Smooth muscle cell (in vitro differentiated cells): Measurements from ENCODE around the gene SUPT6H. TPM values are rescaled to one million over a fixed set of nuclear protein-coding genes. Genes with fewer than 3 reads are reported as not detected.
"Not testable (repeated sequence)": the region's sequence is repeated elsewhere in the genome, so short reads cannot be mapped to it uniquely, and the experiment has no call there.

Experiments
- DNase-seq: peaks from one replicate; lab custom pipeline; 2025; ENCODE audit not compliant: unreplicated experiment; lab: John Stamatoyannopoulos, UW
- H2AFZ ChIP-seq: fragments of 200-600 bp; sonication (generic); 2 replicates; pipeline ENCODE4 v1.6.0; 2016; ENCODE audit warnings: antibody characterized with exemption, low read depth, mild to moderate bottlenecking
- H3F3A ChIP-seq: fragments of 200-600 bp; sonication (generic); 2 replicates; pipeline ENCODE4 v1.6.0; 2017; ENCODE audit warnings: antibody characterized with exemption, low read depth
- H3K27ac ChIP-seq: fragments of 200-600 bp; sonication (generic); 2 replicates; pipeline ENCODE4 v1.5.1; 2016; ENCODE audit warnings: low read depth, mild to moderate bottlenecking
- H3K27me3 ChIP-seq: fragments of 200-600 bp; sonication (generic); 2 replicates; pipeline ENCODE4 v1.6.1; 2016; ENCODE audit warnings: low read depth, mild to moderate bottlenecking
- H3K36me3 ChIP-seq: fragments of 200-600 bp; sonication (generic); 2 replicates; pipeline ENCODE4 v1.5.1; 2016; ENCODE audit warnings: low read depth
- H3K4me1 ChIP-seq: fragments of 200-600 bp; sonication (generic); 2 replicates; pipeline ENCODE4 v1.5.1; 2016; ENCODE audit warnings: low read depth
- H3K4me2 ChIP-seq: fragments of 200-600 bp; sonication (generic); 2 replicates; pipeline ENCODE4 v1.6.0; 2016; ENCODE audit warnings: mild to moderate bottlenecking
- H3K4me3 ChIP-seq: fragments of 200-600 bp; sonication (generic); 2 replicates; pipeline ENCODE4 v1.5.1; 2016; ENCODE audit warnings: mild to moderate bottlenecking
- H3K79me2 ChIP-seq: fragments of 200-600 bp; sonication (generic); 2 replicates; pipeline ENCODE4 v1.6.0; 2016; ENCODE audit warnings: low read depth, mild to moderate bottlenecking
- H3K9ac ChIP-seq: fragments of 200-600 bp; sonication (generic); 2 replicates; pipeline ENCODE4 v1.6.0; 2016; ENCODE audit warnings: low read depth
- H3K9me3 ChIP-seq: fragments of 200-600 bp; sonication (generic); replicated peaks from 2 replicates; pipeline ENCODE4 v1.5.1; 2016; ENCODE audit warnings: low read depth
- H4K20me1 ChIP-seq: fragments of 200-600 bp; sonication (generic); 2 replicates; pipeline ENCODE4 v1.6.0; 2016; ENCODE audit warnings: low read depth
- WGBS: methylation state at CpG from one replicate; pipeline ENCODE4 v1.1.7; 2016; ENCODE audit warnings: low lambda C conversion rate; 5-methylcytosine and 5-hydroxymethylcytosine counted together
- polyA plus RNA-seq: library from polyadenylated mRNA; unstranded; fragments of >200 nt; fragmentation: Nextera tagmentation; extraction: Ambion mirVana; gene quantifications from 2 replicates; pipeline ENCODE4 v1.2.1, GENCODE V29; 2016
- total RNA-seq: library from RNA; depleted of rRNA; stranded (reverse); fragments of >200 nt; gene quantifications from 2 replicates; pipeline ENCODE4 v1.2.3, GENCODE V29; 2014
- TF ChIP-seq, protein P1 (sequence below): fragments of 200-600 bp; sonication (generic); IDR thresholded peaks from 2 replicates; pipeline ENCODE4 v1.5.1; 2017; ENCODE audit warnings: borderline replicate concordance, mild to moderate bottlenecking, antibody characterized with exemption; ENCODE audit not compliant: insufficient read depth, poor library complexity, severe bottlenecking

Gene SUPT6H
- total and polyA plus RNA-seq, 2 experiments from 2014 or later = 22.4 to 64.0 TPM

DNA sequence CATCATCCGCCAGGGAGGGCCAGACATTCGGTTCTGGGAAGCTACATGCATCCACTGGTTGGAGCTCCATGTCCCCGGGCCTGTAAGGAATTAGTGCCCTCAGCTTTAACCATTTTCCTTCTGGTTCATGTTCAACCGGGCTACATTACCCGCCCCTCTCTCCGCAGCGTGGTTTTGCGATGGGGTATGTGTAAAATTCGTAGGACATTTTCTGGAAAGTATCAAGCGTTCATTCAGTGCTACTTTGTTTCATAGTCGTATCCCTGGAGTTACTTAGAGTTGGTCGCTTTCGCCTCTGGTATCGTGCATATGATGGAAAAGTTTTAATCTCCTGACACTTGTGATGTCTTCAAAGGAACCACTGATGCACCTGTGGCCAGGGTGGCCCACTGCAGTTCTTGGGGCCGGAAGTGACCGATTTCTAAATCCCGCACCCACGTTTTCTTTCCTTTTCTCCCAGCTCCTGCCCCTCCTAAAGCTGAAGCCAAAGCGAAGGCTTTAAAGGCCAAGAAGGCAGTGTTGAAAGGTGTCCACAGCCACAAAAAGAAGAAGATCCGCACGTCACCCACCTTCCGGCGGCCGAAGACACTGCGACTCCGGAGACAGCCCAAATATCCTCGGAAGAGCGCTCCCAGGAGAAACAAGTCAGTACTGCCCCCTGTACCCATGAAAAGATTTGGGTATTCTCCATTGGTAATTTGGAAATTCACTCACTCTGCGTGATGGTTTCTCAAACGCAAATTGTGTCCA is 58.4 kb downstream of the SUPT6H start:
- DNase-seq = no peak
- peak overlapping the region; percentile 79 for H3K4me3 ChIP-seq
- WGBS = 1% methylated on average over 30 of the region's 30 CpGs
- TF ChIP-seq, protein P1, sequence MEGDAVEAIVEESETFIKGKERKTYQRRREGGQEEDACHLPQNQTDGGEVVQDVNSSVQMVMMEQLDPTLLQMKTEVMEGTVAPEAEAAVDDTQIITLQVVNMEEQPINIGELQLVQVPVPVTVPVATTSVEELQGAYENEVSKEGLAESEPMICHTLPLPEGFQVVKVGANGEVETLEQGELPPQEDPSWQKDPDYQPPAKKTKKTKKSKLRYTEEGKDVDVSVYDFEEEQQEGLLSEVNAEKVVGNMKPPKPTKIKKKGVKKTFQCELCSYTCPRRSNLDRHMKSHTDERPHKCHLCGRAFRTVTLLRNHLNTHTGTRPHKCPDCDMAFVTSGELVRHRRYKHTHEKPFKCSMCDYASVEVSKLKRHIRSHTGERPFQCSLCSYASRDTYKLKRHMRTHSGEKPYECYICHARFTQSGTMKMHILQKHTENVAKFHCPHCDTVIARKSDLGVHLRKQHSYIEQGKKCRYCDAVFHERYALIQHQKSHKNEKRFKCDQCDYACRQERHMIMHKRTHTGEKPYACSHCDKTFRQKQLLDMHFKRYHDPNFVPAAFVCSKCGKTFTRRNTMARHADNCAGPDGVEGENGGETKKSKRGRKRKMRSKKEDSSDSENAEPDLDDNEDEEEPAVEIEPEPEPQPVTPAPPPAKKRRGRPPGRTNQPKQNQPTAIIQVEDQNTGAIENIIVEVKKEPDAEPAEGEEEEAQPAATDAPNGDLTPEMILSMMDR = no peak
- H3K9ac ChIP-seq = peak overlapping the region; percentile 85
- H3K27me3 ChIP-seq = no peaks in the 10 kb centered on the region
- peak overlapping the region; percentile 98 for H3K27ac ChIP-seq
- peaks cover 63% of the 10 kb centered on the region for H4K20me1 ChIP-seq
- H3K36me3 ChIP-seq = no peaks in the 10 kb centered on the region
- H3K4me2 ChIP-seq = peak overlapping the region; percentile 94
- no peaks in the 10 kb centered on the region for H3K9me3 ChIP-seq
- H3K79me2 ChIP-seq = peaks cover 53% of the 10 kb centered on the region
- peaks cover 42% of the 10 kb centered on the region for H3K4me1 ChIP-seq
- H3F3A ChIP-seq = peaks cover 34% of the 10 kb centered on the region
- no peak overlapping the region for H2AFZ ChIP-seq

DNA sequence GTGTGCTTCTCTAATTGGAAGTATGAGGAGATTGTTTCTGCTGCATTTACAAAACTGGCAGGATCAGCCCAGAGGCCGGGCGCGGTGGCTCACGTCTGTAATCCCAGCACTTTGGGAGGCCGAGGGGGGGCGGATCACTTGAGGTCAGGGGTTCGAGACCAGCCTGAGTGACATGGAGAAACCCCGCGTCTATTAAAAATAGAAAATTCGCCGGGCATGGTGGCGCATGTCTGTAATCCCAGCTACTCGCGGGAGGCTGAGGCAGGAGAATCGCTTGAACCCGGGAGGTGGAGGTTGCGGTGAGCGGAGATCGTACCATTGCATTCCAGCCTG is 59.0 kb downstream of the SUPT6H start:
- H3K79me2 ChIP-seq = peaks cover 47% of the 10 kb centered on the region
- H3K4me2 ChIP-seq = peak overlapping the region; percentile 94
- peaks cover 33% of the 10 kb centered on the region for H3F3A ChIP-seq
- not testable (repeated sequence) for H3K27me3 ChIP-seq, DNase-seq, H3K9me3 ChIP-seq, H2AFZ ChIP-seq, H3K36me3 ChIP-seq
- peak overlapping the region; percentile 79 for H3K4me3 ChIP-seq
- H3K9ac ChIP-seq = peak overlapping the region; percentile 85
- 16% methylated on average over 19 of the region's 19 CpGs for WGBS
- peak overlapping the region; percentile 98 for H3K27ac ChIP-seq
- H4K20me1 ChIP-seq = peaks cover 58% of the 10 kb centered on the region
- H3K4me1 ChIP-seq = peaks cover 41% of the 10 kb centered on the region

DNA sequence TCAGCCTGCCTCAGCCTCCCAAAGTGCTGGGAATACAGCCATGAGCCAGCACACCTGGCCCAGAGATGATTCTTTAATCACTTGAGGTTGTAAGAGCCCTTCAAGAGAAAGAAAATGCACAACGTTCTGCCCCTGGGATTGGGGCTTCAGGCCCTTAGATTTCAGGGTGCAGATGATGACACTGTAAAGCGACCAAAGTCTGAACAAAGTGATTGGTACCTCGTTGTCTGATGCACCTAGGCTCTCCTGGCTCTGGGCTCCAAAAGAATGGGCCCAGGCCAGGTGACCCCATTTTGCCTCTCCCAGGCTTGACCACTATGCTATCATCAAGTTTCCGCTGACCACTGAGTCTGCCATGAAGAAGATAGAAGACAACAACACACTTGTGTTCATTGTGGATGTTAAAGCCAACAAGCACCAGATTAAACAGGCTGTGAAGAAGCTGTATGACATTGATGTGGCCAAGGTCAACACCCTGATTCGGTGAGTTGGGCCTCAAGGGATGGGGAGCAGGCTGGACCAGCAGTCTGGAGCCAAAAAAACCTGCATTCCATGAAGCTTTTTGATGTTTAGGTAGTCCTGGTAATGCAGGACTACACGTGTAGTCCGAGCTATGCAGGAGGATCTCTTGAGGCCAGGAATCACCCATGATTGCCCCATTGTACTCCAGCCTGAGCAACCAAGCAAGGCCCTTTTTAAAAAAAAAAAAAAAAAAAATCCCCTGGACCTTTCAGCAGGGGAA is 60.6 kb downstream of the SUPT6H start:
- H3K9me3 ChIP-seq = no peaks in the 10 kb centered on the region
- H3K27ac ChIP-seq = peak overlapping the region; percentile 98
- no peak overlapping the region for H3K4me3 ChIP-seq

More for the DNA sequence above, 60.6 kb downstream of the SUPT6H start:
- Histone ChIP-seq H3K9ac (no peak overlapping the region), H3F3A (peaks cover 37% of the 10 kb centered on the region), H3K79me2 (peaks cover 32% of the 10 kb centered on the region), H3K4me1 (peaks cover 34% of the 10 kb centered on the region), H4K20me1 (peaks cover 47% of the 10 kb centered on the region), H2AFZ (no peak overlapping the region), H3K27me3 (no peaks in the 10 kb centered on the region), H3K4me2 (no peak overlapping the region), H3K36me3 (no peaks in the 10 kb centered on the region)
- TF ChIP-seq, protein P1 = no peak
- no peak for DNase-seq
- WGBS = 81% methylated on average over 7 of the region's 7 CpGs
